Cardiac septum (tissue), 1 donor: Measurements from ENCODE around the gene CPEB1. TPM values are rescaled to one million over a fixed set of nuclear protein-coding genes. Genes with fewer than 3 reads are reported as not detected.
"Not testable (repeated sequence)": the region's sequence is repeated elsewhere in the genome, so short reads cannot be mapped to it uniquely, and the experiment has no call there.

Experiments used
- DNase-seq: peaks from one replicate; pipeline ENCODE4 v3.0.0-alpha.2; 2020; ENCODE audit warnings: low spot score
- intact Hi-C: fragments of 100-400 bp; cut with DNase I; formaldehyde crosslinking; loops from one replicate; pipeline ENCODE4 v1.14.0; 2022
- total RNA-seq: library from RNA; stranded (reverse); fragmentation: NEBNext Ultra II Directional; extraction: Animal tissue kit (Norgen Biotek cat#: 25700); gene quantifications from one replicate; pipeline ENCODE4 v1.2.1, GENCODE V29; 2021
- donor health status: DM: no; HTN: no; CAD: no.

The CPEB1 gene
- total RNA-seq, 1 donor from 2014 or later, result 3.1 TPM

DNA sequence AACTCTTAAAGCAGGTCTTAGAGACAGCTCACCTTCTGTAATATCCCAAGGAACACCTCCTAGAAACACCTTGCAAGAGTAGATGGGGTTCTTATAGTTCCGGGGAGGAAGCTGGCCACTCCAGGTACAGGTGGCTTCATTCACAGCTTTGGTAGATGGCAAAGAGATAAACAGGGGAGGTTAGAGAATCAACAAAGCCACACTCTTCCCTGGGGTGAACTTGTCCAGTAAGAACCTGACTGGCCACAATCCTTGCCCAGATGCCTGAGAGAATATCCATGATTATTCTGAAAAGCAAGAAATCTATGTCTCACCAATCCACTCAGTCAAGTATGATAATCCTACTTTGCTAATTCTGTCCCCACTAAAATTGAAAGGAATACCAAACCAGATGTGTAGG lies 93.3 kb downstream of the CPEB1 start:
- no peak for DNase-seq
- intact Hi-C loops, result no loop called here

DNA sequence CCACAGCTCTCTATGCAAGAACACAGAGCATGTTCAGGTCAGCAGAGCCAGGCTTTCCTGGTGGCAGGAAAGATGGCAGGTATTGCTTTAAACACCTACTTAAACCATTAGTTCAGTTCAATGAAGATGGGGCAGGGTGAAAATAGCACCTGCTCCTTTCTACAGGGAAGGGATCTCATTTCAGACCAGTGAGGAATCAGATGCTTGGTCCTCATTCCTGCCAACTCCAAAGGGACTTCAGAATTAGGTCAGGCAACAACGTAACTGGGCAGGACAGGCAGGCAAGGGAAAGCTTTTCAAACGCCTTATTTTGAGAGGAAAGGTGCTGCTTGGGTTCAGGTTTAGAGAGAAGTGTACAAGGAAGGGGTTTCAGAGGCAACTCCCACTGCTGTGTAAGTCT lies 94.3 kb downstream of the CPEB1 start:
- intact Hi-C loops, result no loop called here
- no peak for DNase-seq

DNA sequence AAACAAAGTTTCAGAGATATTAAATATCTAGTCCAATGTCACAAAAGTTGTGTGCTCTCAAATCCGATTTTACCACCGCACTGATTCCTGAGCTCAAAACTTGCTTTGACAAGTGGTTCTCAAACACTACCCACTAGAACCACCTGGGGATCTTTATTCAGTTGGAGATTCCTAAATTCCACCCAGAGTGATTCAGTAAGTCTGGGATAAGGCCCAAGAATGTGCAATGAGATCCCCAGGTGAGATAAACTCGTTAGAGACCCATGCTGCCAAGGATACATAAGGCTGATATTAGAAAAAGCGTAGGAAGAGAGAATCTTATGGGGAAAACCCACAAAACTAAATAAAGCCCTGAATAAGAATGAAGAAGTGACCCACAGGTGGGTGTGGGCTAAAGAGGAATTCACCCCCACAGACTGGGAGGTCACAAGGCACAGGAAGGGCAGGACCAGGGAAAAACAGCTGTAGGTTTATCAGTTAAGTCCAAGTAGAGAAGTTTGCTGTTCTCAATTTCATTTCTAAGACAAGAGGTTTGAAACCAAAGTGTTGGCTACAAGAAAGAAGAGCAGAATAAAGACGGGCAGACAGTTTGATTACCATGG lies 95.4 kb downstream of the CPEB1 start:
- DNase-seq, result no peak
- intact Hi-C loops, result no loop called here

DNA sequence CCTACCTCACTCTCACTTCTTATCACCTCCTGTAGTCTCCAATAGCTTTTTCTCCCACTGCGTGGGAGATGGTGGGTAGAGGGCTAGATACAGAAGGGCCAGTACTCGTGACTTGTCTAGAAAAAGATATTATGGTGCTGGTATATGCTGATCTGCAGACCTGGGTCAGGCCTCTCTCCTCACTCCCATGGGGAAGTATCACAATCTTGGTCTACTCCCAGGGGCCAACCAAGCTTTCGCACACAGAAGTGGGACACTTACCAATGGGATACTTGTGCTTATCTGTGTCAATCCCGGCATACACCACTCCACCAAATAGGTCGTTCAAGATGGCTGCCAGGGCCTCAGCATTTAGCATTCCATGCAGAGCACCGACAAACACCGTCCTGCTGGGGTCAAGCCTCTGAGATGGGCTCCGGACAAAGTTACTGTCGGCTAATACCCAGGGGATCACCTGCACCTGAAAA lies 97.9 kb downstream of the CPEB1 start:
- DNase-seq, result peak; percentile 44
- intact Hi-C loops, result no loop called here

DNA sequence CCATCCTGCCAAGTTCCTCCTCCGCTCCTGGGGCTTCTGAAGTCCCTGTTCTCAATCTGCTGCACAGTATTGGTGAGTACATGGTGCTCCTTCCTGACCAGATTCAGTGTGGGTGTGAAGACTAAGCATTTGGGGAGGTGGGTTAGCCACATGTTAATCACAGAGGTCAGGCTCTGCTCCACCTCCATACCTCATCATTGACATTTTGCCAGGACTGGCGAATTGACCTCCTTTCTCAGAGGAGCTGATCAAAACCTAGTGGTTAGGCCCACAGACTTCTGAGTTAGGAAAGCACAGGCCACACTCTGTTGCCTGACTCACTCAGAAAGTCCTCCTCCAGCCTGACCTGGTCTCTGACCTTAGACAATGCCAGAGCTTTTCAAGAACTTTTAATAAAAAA lies 98.5 kb downstream of the CPEB1 start:
- peak; percentile 41 for DNase-seq
- intact Hi-C loops, result no loop called here

GRCh38 chr15:82545478-82545877 lies 101.7 kb downstream of the CPEB1 start:
- DNase-seq, result no peak
- intact Hi-C loops, result no loop called here

- DNase-seq, result no peak
- intact Hi-C loops, result no loop called here
These were observed 102.2 kb downstream of the CPEB1 start for GRCh38 chr15:82545002-82545401.

DNA sequence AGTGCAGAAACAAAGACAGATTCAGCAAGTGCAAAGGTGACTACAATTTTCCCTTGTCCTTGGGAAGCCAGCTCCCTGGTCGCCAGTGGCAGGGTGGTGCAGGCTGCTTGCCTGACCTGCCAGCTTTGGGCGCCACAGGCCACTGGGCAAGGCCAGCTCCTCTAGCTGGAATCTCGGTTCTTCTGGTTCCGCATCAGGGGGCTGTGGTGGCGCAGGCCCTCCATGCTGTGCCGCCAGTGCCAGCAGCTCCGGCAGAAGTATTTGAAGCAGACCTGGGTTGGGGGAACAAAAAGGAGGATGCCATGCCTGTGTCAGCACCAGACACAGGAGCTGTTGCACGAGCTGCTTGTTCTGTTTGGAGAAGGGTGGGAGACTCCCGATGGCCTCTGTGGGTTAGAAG lies 102.7 kb downstream of the CPEB1 start:
- peak; percentile 27 for DNase-seq

DNA sequence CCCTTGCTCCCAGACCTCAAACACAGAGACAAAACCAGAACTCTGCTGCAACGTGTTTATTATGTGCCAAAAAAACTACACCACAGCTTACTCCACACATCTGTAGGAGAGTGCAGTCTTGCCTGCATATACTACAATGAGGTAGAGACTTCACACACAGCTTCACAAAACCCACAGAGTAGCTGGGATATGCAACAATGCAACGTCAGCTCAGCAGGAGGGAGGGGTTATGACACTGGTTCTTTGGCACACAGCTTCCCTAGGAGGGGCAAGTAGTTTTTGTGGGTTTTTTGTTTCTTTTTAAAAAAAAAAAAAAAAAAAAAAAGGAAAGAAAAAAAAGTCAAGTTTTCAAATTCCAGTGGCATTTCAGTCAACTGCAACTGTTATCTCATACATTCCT lies 104.0 kb downstream of the CPEB1 start:
- intact Hi-C loops, result no loop called here
- no peak for DNase-seq

More for the DNA sequence above, 102.7 kb downstream of the CPEB1 start:
- intact Hi-C loops, result no loop called here

DNA sequence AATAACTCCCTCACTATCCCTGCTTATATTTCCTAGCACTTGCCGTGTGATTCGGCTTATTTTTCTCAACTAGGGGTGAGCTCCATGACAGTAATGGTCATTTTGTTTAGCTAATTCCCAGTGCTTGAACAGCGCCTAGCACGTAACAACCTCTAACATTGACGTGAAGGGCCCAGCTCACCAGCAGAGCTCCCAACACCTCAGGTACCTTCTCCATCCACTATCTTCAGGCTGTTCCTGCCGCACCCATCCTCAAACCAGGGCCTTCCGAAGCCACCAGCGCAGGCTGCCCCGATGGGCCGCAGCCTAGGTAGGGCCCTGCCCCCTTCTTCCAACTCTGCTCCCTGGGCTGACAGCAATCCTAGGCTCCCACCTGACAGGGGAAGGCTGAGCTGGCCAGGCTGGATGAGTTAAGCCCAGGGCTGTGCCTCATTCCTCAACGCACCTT lies 106.2 kb downstream of the CPEB1 start:
- intact Hi-C loops, result loop anchor here (1.0 kb wide), 1 partner anchor 209 kb away; no protein-coding TSS in a partner anchor
- DNase-seq, result no peak

DNA sequence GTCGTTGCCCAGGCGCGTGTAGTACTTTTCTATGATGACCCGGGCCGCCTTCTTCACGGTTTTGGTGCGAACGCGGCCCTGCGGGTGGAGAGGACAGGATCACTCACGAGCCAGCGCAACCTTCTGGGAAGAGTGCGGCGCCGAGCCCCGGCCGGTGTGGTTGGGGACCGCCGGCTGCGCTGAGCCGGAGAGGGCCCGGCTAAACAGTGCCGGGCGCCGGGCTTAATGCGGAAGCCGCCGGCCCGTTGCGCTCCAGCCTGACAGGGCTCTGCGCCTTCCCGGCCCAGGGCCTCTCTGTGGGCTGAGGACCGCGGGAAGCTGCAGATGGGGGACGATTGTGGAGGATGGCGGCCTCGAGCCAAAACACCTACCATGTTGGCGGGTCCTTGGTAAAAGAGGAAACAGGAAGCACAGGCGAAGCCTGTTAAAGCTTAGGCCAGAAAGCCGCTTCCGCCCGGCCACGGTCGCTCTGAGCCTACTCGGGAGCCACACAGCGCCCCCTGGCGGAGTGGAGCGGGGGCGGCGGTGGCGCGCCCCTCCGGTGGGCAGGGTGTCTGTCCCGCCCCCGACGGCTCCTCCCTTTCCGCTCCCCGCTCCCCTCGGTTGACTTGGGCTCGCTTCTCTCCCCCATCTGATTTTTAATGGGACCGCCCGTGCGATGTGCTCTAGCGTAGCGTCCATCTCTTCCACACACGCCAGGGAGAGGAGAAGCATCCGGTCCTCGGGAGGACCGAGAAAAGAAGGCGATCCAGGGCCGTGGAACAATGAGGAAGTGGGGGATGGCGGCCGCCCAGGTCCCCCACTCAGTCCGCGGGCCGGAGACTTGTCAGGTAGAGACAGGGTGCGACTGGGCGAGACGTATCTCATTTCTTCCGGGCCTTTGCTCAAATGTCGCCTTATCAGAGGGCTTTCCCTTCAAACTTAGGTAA lies 106.8 kb downstream of the CPEB1 start, which contains the start of gene RPS17:
Gene RPS17, minus strand, starts transcription at position 403 of the 929 bp plus-strand sequence. Its CDS starts 29 bp downstream, at position 374.
- peak; percentile 98 for DNase-seq
- intact Hi-C loops, result loop anchor here (1.0 kb wide), 1 partner anchor 210 kb away; no protein-coding TSS in a partner anchor

DNA sequence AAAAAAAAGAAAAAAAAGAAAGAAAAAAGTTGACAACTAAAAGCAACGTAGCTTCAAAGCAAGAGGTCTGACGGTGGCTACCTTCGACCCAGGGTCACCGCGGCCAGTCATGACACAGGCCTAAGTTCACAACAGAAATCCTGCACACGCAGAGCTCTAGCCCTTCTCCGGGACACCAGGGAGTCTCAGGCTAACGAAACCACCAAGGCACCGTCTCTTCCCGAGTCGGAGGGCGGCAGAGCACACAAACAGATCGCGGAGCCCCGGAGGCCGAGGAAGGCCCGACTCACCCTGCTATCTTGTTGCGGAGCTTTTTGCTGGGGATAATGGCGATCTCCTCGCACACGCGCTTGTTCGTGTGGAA lies 107.5 kb downstream of the CPEB1 start:
- DNase-seq, result no peak

GRCh38 chr15:82538961-82539690 lies 108.0 kb downstream of the CPEB1 start:
- intact Hi-C loops, result no loop called here
- no peak for DNase-seq

More for the DNA sequence above, 107.5 kb downstream of the CPEB1 start:
- intact Hi-C loops, result loop anchor here (1.0 kb wide), 1 partner anchor 211 kb away; no protein-coding TSS in a partner anchor

DNA sequence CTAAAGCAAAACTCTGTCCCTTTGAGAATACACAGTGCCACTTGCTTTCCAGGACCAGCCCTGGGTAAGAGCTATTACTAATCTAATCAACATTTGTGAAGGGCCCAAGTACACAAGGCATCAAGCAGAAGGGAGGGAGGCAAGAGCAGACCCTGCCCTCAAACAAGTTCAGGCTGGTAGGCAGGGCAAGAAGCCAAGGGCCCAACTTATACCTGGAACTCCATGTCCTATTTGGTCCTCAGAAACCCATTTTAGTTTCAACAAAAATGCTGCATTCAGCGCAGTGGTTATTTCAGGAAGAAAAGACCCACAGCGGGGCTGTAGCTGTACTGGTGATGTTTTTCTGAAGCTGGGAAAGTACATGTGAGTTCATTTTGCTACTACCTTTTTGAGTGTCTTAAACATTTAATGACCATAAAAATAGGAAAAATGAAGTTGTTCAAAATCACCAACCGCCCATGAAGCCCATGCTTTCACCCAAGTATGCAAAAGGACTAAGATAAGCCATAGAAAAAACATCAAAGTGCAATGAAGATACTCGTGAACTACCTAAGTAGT lies 109.7 kb downstream of the CPEB1 start:
- DNase-seq, result no peak
- intact Hi-C loops, result no loop called here

- intact Hi-C loops, result no loop called here
- no peak for DNase-seq
These were observed 110.5 kb downstream of the CPEB1 start for GRCh38 chr15:82536409-82537350.

GRCh38 chr15:82535566-82536408 lies 111.4 kb downstream of the CPEB1 start:
- intact Hi-C loops, result no loop called here

GRCh38 chr15:82535151-82535550 lies 112.0 kb downstream of the CPEB1 start:
- intact Hi-C loops, DNase-seq: not testable (repeated sequence)

More at GRCh38 chr15:82535566-82536408, 111.4 kb downstream of the CPEB1 start:
- DNase-seq, result no peak
